HAP-1 (cell line): ENCODE results near the gene CTIF.
A peak's percentile ranks its signal among the peaks of the same experiment; 100 is the strongest.
"Not testable (repeated sequence)": the region's sequence is repeated elsewhere in the genome, so short reads cannot be mapped to it uniquely, and the experiment has no call there.

Experiments used
- DNase-seq, 2 experiments: peaks; one replicate each; pipeline ENCODE4 v3.0.0-alpha.2; 2016 to 2020; ENCODE audit warnings: low spot score in 2 of 2
- H3K27me3 ChIP-seq: fragments of 250-450 bp; sonication (Bioruptor Pico); 2 replicates; pipeline ENCODE4 v1.5.1; 2020; ENCODE audit warnings: low read depth, mild to moderate bottlenecking, moderate library complexity
- H3K36me3 ChIP-seq: fragments of 250-450 bp; sonication (Bioruptor Pico); replicated peaks from 2 replicates; pipeline ENCODE4 v1.5.1; 2020; ENCODE audit warnings: mild to moderate bottlenecking
- H3K4me1 ChIP-seq: fragments of 250-450 bp; sonication (Bioruptor Pico); 2 replicates; pipeline ENCODE4 v1.5.1; 2020; ENCODE audit warnings: mild to moderate bottlenecking
- H3K4me3 ChIP-seq: fragments of 250-450 bp; sonication (Bioruptor Pico); 2 replicates; pipeline ENCODE4 v1.5.1; 2020; ENCODE audit warnings: mild to moderate bottlenecking, moderate library complexity
- H3K9me3 ChIP-seq: fragments of 250-450 bp; sonication (Bioruptor Pico); 2 replicates; pipeline ENCODE4 v1.5.1; 2020; ENCODE audit warnings: mild to moderate bottlenecking, moderate library complexity
- in situ Hi-C: fragments of 300-500 bp; cut with MboI; formaldehyde crosslinking; loops from 3 replicates; pipeline ENCODE4 v1.14.3; 2020; ENCODE audit warnings: low sequenced_read_pairs, inconsistent platforms, mixed read lengths

The CTIF gene

GRCh38 chr18:48707636-48708296 lies 168.9 kb downstream of the CTIF start:
- no peak for DNase-seq
- in situ Hi-C loops = no loop called here
- H3K36me3 ChIP-seq = no peaks in the 10 kb centered on the region
- H3K4me3 ChIP-seq = no peak overlapping the region
- H3K4me1 ChIP-seq = no peaks in the 10 kb centered on the region
- no peaks in the 10 kb centered on the region for H3K9me3 ChIP-seq
- no peaks in the 10 kb centered on the region for H3K27me3 ChIP-seq

GRCh38 chr18:48708807-48709206 lies 170.0 kb downstream of the CTIF start:
- no peaks in the 10 kb centered on the region for H3K4me1 ChIP-seq
- in situ Hi-C loops = no loop called here
- H3K4me3 ChIP-seq = no peak overlapping the region
- H3K9me3 ChIP-seq = no peaks in the 10 kb centered on the region
- DNase-seq = no peak
- no peaks in the 10 kb centered on the region; the same call in 1 of the 2 replicates for H3K36me3 ChIP-seq
- H3K27me3 ChIP-seq = no peaks in the 10 kb centered on the region

- no peaks in the 10 kb centered on the region; the same call in 1 of the 2 replicates for H3K36me3 ChIP-seq
- DNase-seq = peak in 1 of 2 experiments; percentile 14
- no peaks in the 10 kb centered on the region for H3K9me3 ChIP-seq
- no peaks in the 10 kb centered on the region for H3K27me3 ChIP-seq
- in situ Hi-C loops = no loop called here
- no peaks in the 10 kb centered on the region for H3K4me1 ChIP-seq
- no peak overlapping the region for H3K4me3 ChIP-seq
Observed at GRCh38 chr18:48709371-48710062, 170.7 kb downstream of the CTIF start.

- Histone ChIP-seq H3K36me3 (no peaks in the 10 kb centered on the region; the same call in 1 of the 2 replicates), H3K4me3 (no peak overlapping the region), H3K4me1 (no peaks in the 10 kb centered on the region), H3K27me3 (no peaks in the 10 kb centered on the region), H3K9me3 (no peaks in the 10 kb centered on the region)
- in situ Hi-C loops = no loop called here
- DNase-seq = peak in 1 of 2 experiments; percentile 21
Observed at GRCh38 chr18:48711651-48712486, 173.0 kb downstream of the CTIF start.

- Histone ChIP-seq H3K9me3 (no peaks in the 10 kb centered on the region), H3K4me1 (no peaks in the 10 kb centered on the region), H3K36me3 (no peaks in the 10 kb centered on the region; the same call in 1 of the 2 replicates), H3K27me3 (no peaks in the 10 kb centered on the region), H3K4me3 (no peak overlapping the region)
- DNase-seq = no peak
- in situ Hi-C loops = no loop called here
Observed at GRCh38 chr18:48713309-48713708, 174.5 kb downstream of the CTIF start.

GRCh38 chr18:48714873-48715272 lies 176.0 kb downstream of the CTIF start:
- no peaks in the 10 kb centered on the region; the same call in 1 of the 2 replicates for H3K36me3 ChIP-seq
- no peaks in the 10 kb centered on the region for H3K27me3 ChIP-seq
- H3K4me3 ChIP-seq = no peak overlapping the region
- no peak for DNase-seq
- no peaks in the 10 kb centered on the region for H3K9me3 ChIP-seq
- no peaks in the 10 kb centered on the region for H3K4me1 ChIP-seq
- in situ Hi-C loops = no loop called here

GRCh38 chr18:48715711-48716361 lies 177.0 kb downstream of the CTIF start:
- H3K4me3 ChIP-seq = no peak overlapping the region
- in situ Hi-C loops = no loop called here
- no peak for DNase-seq
- H3K36me3 ChIP-seq = no peaks in the 10 kb centered on the region; the same call in 1 of the 2 replicates
- H3K9me3 ChIP-seq = no peaks in the 10 kb centered on the region
- H3K4me1 ChIP-seq = no peaks in the 10 kb centered on the region
- H3K27me3 ChIP-seq = no peaks in the 10 kb centered on the region

- H3K27me3 ChIP-seq, DNase-seq, H3K4me1 ChIP-seq, H3K4me3 ChIP-seq, H3K9me3 ChIP-seq, H3K36me3 ChIP-seq, in situ Hi-C loops: not testable (repeated sequence)
Observed at GRCh38 chr18:48717227-48717626, 178.4 kb downstream of the CTIF start.

- in situ Hi-C loops = no loop called here
- no peaks in the 10 kb centered on the region for H3K9me3 ChIP-seq
- no peaks in the 10 kb centered on the region for H3K27me3 ChIP-seq
- H3K4me3 ChIP-seq = no peak overlapping the region
- H3K36me3 ChIP-seq = no peaks in the 10 kb centered on the region; the same call in 1 of the 2 replicates
- H3K4me1 ChIP-seq = no peaks in the 10 kb centered on the region
- no peak for DNase-seq
Observed at GRCh38 chr18:48718251-48718959, 179.6 kb downstream of the CTIF start.

GRCh38 chr18:48719388-48719787 lies 180.6 kb downstream of the CTIF start:
- no peaks in the 10 kb centered on the region for H3K4me1 ChIP-seq
- in situ Hi-C loops = no loop called here

GRCh38 chr18:48719974-48720654 lies 181.3 kb downstream of the CTIF start:
- no peak overlapping the region for H3K4me3 ChIP-seq
- no peaks in the 10 kb centered on the region for H3K9me3 ChIP-seq
- no peaks in the 10 kb centered on the region; the same call in 1 of the 2 replicates for H3K36me3 ChIP-seq
- in situ Hi-C loops = no loop called here
- no peaks in the 10 kb centered on the region for H3K27me3 ChIP-seq
- H3K4me1 ChIP-seq = no peaks in the 10 kb centered on the region
- DNase-seq = no peak

More at GRCh38 chr18:48719388-48719787, 180.6 kb downstream of the CTIF start:
- no peaks in the 10 kb centered on the region for H3K9me3 ChIP-seq
- no peaks in the 10 kb centered on the region; the same call in 1 of the 2 replicates for H3K36me3 ChIP-seq
- H3K27me3 ChIP-seq = no peaks in the 10 kb centered on the region
- H3K4me3 ChIP-seq = no peak overlapping the region
- DNase-seq = no peak

GRCh38 chr18:48720655-48721025 lies 181.8 kb downstream of the CTIF start:
- no peak for DNase-seq
- Histone ChIP-seq H3K4me3 (no peak overlapping the region), H3K36me3 (no peaks in the 10 kb centered on the region; the same call in 1 of the 2 replicates), H3K4me1 (no peaks in the 10 kb centered on the region), H3K9me3 (no peaks in the 10 kb centered on the region), H3K27me3 (no peaks in the 10 kb centered on the region)
- in situ Hi-C loops = no loop called here
